CD8-positive, alpha-beta memory T cell (primary cell): ENCODE results near the gene NPHP4. TPM values are rescaled to one million over a fixed set of nuclear protein-coding genes. Genes with fewer than 3 reads are reported as not detected.

Source experiments
- CTCF ChIA-PET: fragments of 350-600 bp; sonication (Branson Sonifier 250); formaldehyde crosslinking; loops from one replicate; lab custom pipeline; 2021; ENCODE audit warnings: antibody characterized with exemption; lab: Charles Lee
- POLR2A ChIA-PET: fragments of 350-600 bp; sonication (Branson Sonifier 250); formaldehyde crosslinking; loops from one replicate; lab custom pipeline; 2021; ENCODE audit warnings: antibody characterized with exemption; lab: Charles Lee
- DNase-seq, 5 donors: peaks; one replicate each; pipeline versions ENCODE4 v3.0.0 to v3.0.0-alpha.2; 2020 to 2022; ENCODE audit warnings: mixed read lengths in 1 of 5
- H3K27ac ChIP-seq: one replicate; pipeline ENCODE4 v1.7.0; 2013; ENCODE audit warnings: low read depth, mild to moderate bottlenecking, low read length, moderate library complexity
- H3K27me3 ChIP-seq: 2 replicates; pipeline ENCODE4 v1.7.0; 2013; ENCODE audit warnings: low read length, mild to moderate bottlenecking; ENCODE audit not compliant: insufficient read depth, poor library complexity, severe bottlenecking
- H3K36me3 ChIP-seq: 2 replicates; pipeline ENCODE4 v1.7.0; 2013; ENCODE audit warnings: mild to moderate bottlenecking, low read length, moderate library complexity; ENCODE audit not compliant: insufficient read depth
- H3K4me1 ChIP-seq: 2 replicates; pipeline ENCODE4 v1.7.0; 2013; ENCODE audit warnings: mild to moderate bottlenecking, low read length, moderate library complexity; ENCODE audit not compliant: insufficient read depth
- H3K4me3 ChIP-seq: 2 replicates; pipeline ENCODE4 v1.7.0; 2013; ENCODE audit warnings: mild to moderate bottlenecking, low read length
- H3K9me3 ChIP-seq: 2 replicates; pipeline ENCODE4 v1.7.0; 2013; ENCODE audit warnings: mild to moderate bottlenecking, low read length
- H3K27ac Mint-ChIP-seq, 8 donors: one replicate each; pipeline ENCODE4 v1.8.0; 2020 to 2021; ENCODE audit warnings: mixed read lengths in 8 of 8, mild to moderate bottlenecking in 6 of 8, inconsistent platforms in 3 of 8, moderate library complexity in 3 of 8
- H3K27me3 Mint-ChIP-seq, 2 donors: one replicate each; pipeline ENCODE4 v1.8.0; 2020 to 2021; ENCODE audit warnings: mixed read lengths in 2 of 2, mild to moderate bottlenecking in 1 of 2, moderate library complexity in 1 of 2
- H3K36me3 Mint-ChIP-seq, 3 donors: one replicate each; pipeline ENCODE4 v1.8.0; 2020 to 2021; ENCODE audit warnings: mixed read lengths in 3 of 3, inconsistent platforms in 1 of 3, mild to moderate bottlenecking in 1 of 3
- H3K4me1 Mint-ChIP-seq, 3 donors: one replicate each; pipeline ENCODE4 v1.8.0; 2020 to 2021; ENCODE audit warnings: mixed read lengths in 3 of 3, inconsistent platforms in 1 of 3, mild to moderate bottlenecking in 1 of 3
- H3K4me3 Mint-ChIP-seq, 7 donors: one replicate each; pipeline ENCODE4 v1.8.0; 2020 to 2021; ENCODE audit warnings: mixed read lengths in 7 of 7, mild to moderate bottlenecking in 6 of 7, moderate library complexity in 4 of 7, inconsistent platforms in 2 of 7
- H3K9me3 Mint-ChIP-seq, 5 donors: one replicate each; pipeline ENCODE4 v1.8.0; 2020 to 2022; ENCODE audit warnings: mixed read lengths in 5 of 5, mild to moderate bottlenecking in 3 of 5, moderate library complexity in 2 of 5, inconsistent platforms in 1 of 5
- polyA plus RNA-seq: library from polyadenylated mRNA; unstranded; fragments of 300-500 nt; fragmentation: Illumina TruSeq; gene quantifications from one replicate; pipeline ENCODE4 v1.2.3, GENCODE V29; 2021
- total RNA-seq, 2 experiments: library from RNA; stranded (reverse); gene quantifications; one replicate each; pipeline ENCODE4 v1.2.3, GENCODE V29; 2021

The NPHP4 gene
- total and polyA plus RNA-seq, 3 experiments from 2014 or later, result 1.2 to 11.5 (median 11.2) TPM

- no peak overlapping the region for H3K27ac ChIP-seq
- Mint-ChIP-seq H3K9me3 (no peaks in the 10 kb centered on the region), H3K27me3 (no peaks in the 10 kb centered on the region), H3K4me1 (peaks cover 10 to 33% (median 28%) of the 10 kb centered on the region in 3 donors), H3K27ac (peak overlapping the region in 7 of 8 donors; percentile 54 to 88 (median 70)), H3K4me3 (peak overlapping the region in 3 of 7 donors; percentile 3 to 58 (median 25)), H3K36me3 (peaks cover 0 to 28% (median 0%) of the 10 kb centered on the region in 3 donors)
- POLR2A ChIA-PET, result no interaction called here
- H3K9me3 ChIP-seq, result no peaks in the 10 kb centered on the region
- DNase-seq, result peak in 2 of 5 donors; percentile 43 to 74
- H3K4me3 ChIP-seq, result no peak overlapping the region
- H3K36me3 ChIP-seq, result no peaks in the 10 kb centered on the region
- CTCF ChIA-PET, result no interaction called here
- H3K27me3 ChIP-seq, result no peaks in the 10 kb centered on the region
- H3K4me1 ChIP-seq, result peaks cover 4% of the 10 kb centered on the region
Measured at GRCh38 chr1:6012529-6013318, 20.5 kb upstream of the NPHP4 start.

- CTCF ChIA-PET, result no interaction called here
- peak overlapping the region in 6 of 8 donors; percentile 36 to 74 (median 51) for H3K27ac Mint-ChIP-seq
- peaks cover 16 to 41% (median 34%) of the 10 kb centered on the region in 3 donors for H3K4me1 Mint-ChIP-seq
- H3K9me3 Mint-ChIP-seq, result no peaks in the 10 kb centered on the region
- H3K36me3 Mint-ChIP-seq, result peaks cover 0 to 28% (median 0%) of the 10 kb centered on the region in 3 donors
- H3K27ac ChIP-seq, result no peak overlapping the region
- POLR2A ChIA-PET, result no interaction called here
- H3K27me3 ChIP-seq, result no peaks in the 10 kb centered on the region
- no peaks in the 10 kb centered on the region for H3K36me3 ChIP-seq
- no peak overlapping the region for H3K4me3 ChIP-seq
- H3K27me3 Mint-ChIP-seq, result no peaks in the 10 kb centered on the region
- peaks cover 4% of the 10 kb centered on the region for H3K4me1 ChIP-seq
- no peaks in the 10 kb centered on the region for H3K9me3 ChIP-seq
- no peak for DNase-seq
- no peak overlapping the region for H3K4me3 Mint-ChIP-seq
Measured at GRCh38 chr1:6011946-6012258, 19.7 kb upstream of the NPHP4 start.

- H3K27me3 Mint-ChIP-seq, result no peaks in the 10 kb centered on the region
- peaks cover 21 to 45% (median 36%) of the 10 kb centered on the region in 3 donors for H3K4me1 Mint-ChIP-seq
- H3K27ac ChIP-seq, result no peak overlapping the region
Measured at GRCh38 chr1:6011161-6011945, 19.1 kb upstream of the NPHP4 start.

GRCh38 chr1:6010554-6010953 is 18.3 kb upstream of the NPHP4 start:
- Histone ChIP-seq H3K27ac (no peak overlapping the region), H3K36me3 (no peaks in the 10 kb centered on the region), H3K4me3 (no peak overlapping the region), H3K4me1 (peaks cover 4% of the 10 kb centered on the region), H3K27me3 (no peaks in the 10 kb centered on the region), H3K9me3 (no peaks in the 10 kb centered on the region)
- CTCF ChIA-PET, result no interaction called here
- Mint-ChIP-seq H3K36me3 (peaks cover 0 to 24% (median 0%) of the 10 kb centered on the region in 3 donors), H3K27me3 (no peaks in the 10 kb centered on the region), H3K4me1 (peaks cover 21 to 46% (median 36%) of the 10 kb centered on the region in 3 donors), H3K9me3 (no peaks in the 10 kb centered on the region), H3K27ac (peak overlapping the region in 7 of 8 donors; percentile 7 to 84 (median 50)), H3K4me3 (no peak overlapping the region)
- DNase-seq, result no peak
- POLR2A ChIA-PET, result no interaction called here

More at GRCh38 chr1:6011161-6011945, 19.1 kb upstream of the NPHP4 start:
- H3K36me3 ChIP-seq, result no peaks in the 10 kb centered on the region
- H3K4me1 ChIP-seq, result peaks cover 4% of the 10 kb centered on the region
- no peaks in the 10 kb centered on the region for H3K9me3 Mint-ChIP-seq
- peaks cover 0 to 26% (median 0%) of the 10 kb centered on the region in 3 donors for H3K36me3 Mint-ChIP-seq
- ChIA-PET POLR2A (no interaction called here), CTCF (no interaction called here)
- H3K4me3 Mint-ChIP-seq, result peak overlapping the region in 2 of 7 donors; percentile 41 to 60
- no peaks in the 10 kb centered on the region for H3K27me3 ChIP-seq
- no peak overlapping the region for H3K4me3 ChIP-seq
- no peaks in the 10 kb centered on the region for H3K9me3 ChIP-seq
- DNase-seq, result no peak
- peak overlapping the region; percentile 45 to 84 (median 75) for H3K27ac Mint-ChIP-seq

GRCh38 chr1:6009120-6010040 is 17.2 kb upstream of the NPHP4 start:
- Histone ChIP-seq H3K27me3 (no peaks in the 10 kb centered on the region), H3K27ac (no peak overlapping the region), H3K36me3 (no peaks in the 10 kb centered on the region), H3K4me3 (no peak overlapping the region), H3K4me1 (peaks cover 4% of the 10 kb centered on the region), H3K9me3 (no peaks in the 10 kb centered on the region)
- ChIA-PET POLR2A (no interaction called here), CTCF (interaction anchor here (1.2 kb wide), 1 partner anchor 16 kb away, joined by 3 read pairs; no protein-coding TSS in a partner anchor)
- Mint-ChIP-seq H3K9me3 (no peaks in the 10 kb centered on the region), H3K27ac (peak overlapping the region in 4 of 8 donors; percentile 17 to 60 (median 36)), H3K27me3 (no peaks in the 10 kb centered on the region), H3K4me1 (peaks cover 24 to 50% (median 39%) of the 10 kb centered on the region in 3 donors), H3K4me3 (no peak overlapping the region), H3K36me3 (peaks cover 0 to 21% (median 0%) of the 10 kb centered on the region in 3 donors)
- no peak for DNase-seq

- H3K4me1 ChIP-seq, result peaks cover 4% of the 10 kb centered on the region
Measured at GRCh38 chr1:6008696-6009095, 16.5 kb upstream of the NPHP4 start.

GRCh38 chr1:6008084-6008415 is 15.8 kb upstream of the NPHP4 start:
- CTCF ChIA-PET, result interaction anchor here (1.2 to 2.1 kb wide), 2 partner anchors 15 to 17 kb away, joined by 3 to 7 read pairs; partner anchors contain the start of gene NPHP4
- Histone ChIP-seq H3K27ac (no peak overlapping the region), H3K27me3 (no peaks in the 10 kb centered on the region), H3K36me3 (no peaks in the 10 kb centered on the region), H3K4me3 (no peak overlapping the region), H3K9me3 (no peaks in the 10 kb centered on the region), H3K4me1 (peaks cover 4% of the 10 kb centered on the region)
- Mint-ChIP-seq H3K27ac (no peak overlapping the region), H3K4me3 (no peak overlapping the region), H3K4me1 (peaks cover 31 to 56% (median 45%) of the 10 kb centered on the region in 3 donors), H3K36me3 (peaks cover 0 to 19% (median 0%) of the 10 kb centered on the region in 3 donors), H3K9me3 (no peaks in the 10 kb centered on the region), H3K27me3 (no peaks in the 10 kb centered on the region)
- no peak for DNase-seq
- POLR2A ChIA-PET, result no interaction called here

More at GRCh38 chr1:6008696-6009095, 16.5 kb upstream of the NPHP4 start:
- Histone ChIP-seq H3K27me3 (no peaks in the 10 kb centered on the region), H3K4me3 (no peak overlapping the region), H3K9me3 (no peaks in the 10 kb centered on the region), H3K36me3 (no peaks in the 10 kb centered on the region), H3K27ac (no peak overlapping the region)
- CTCF ChIA-PET, result interaction anchor here (1.2 kb wide), 1 partner anchor 16 kb away, joined by 3 read pairs; no protein-coding TSS in a partner anchor
- POLR2A ChIA-PET, result no interaction called here
- no peaks in the 10 kb centered on the region for H3K27me3 Mint-ChIP-seq
- no peak overlapping the region for H3K27ac Mint-ChIP-seq
- peaks cover 0 to 21% (median 0%) of the 10 kb centered on the region in 3 donors for H3K36me3 Mint-ChIP-seq
- DNase-seq, result peak in 1 of 5 donors; percentile 20
- H3K4me3 Mint-ChIP-seq, result no peak overlapping the region
- peaks cover 25 to 52% (median 42%) of the 10 kb centered on the region in 3 donors for H3K4me1 Mint-ChIP-seq
- no peaks in the 10 kb centered on the region for H3K9me3 Mint-ChIP-seq
